Gastroesophageal sphincter (tissue), 3 donors: ENCODE measurements around the gene RRAD.

Experiments used
- EP300 ChIP-seq: sonication (generic); formaldehyde crosslinking; IDR thresholded peaks from one replicate; pipeline ENCODE4 v1.6.1; 2017; ENCODE audit warnings: antibody characterized with exemption, mild to moderate bottlenecking
- POLR2A ChIP-seq, 2 donors: fragments of 450-650 bp; IDR thresholded peaks; one replicate each; pipeline ENCODE4 v1.6.1; 2017; ENCODE audit warnings: antibody characterized with exemption in 2 of 2, mild to moderate bottlenecking in 2 of 2, moderate library complexity in 1 of 2
- POLR2AphosphoS5 ChIP-seq: sonication (generic); formaldehyde crosslinking; IDR thresholded peaks from one replicate; pipeline ENCODE4 v1.6.1; 2017; ENCODE audit warnings: antibody characterized with exemption
- TF ChIP-seq, protein P1 (sequence below), 4 experiments: fragments of 200-600 bp in 2 of 4; fragments of 450-650 bp in 2 of 4; sonication (generic) in 1 of 4; IDR thresholded peaks; one replicate each; pipeline ENCODE4 v1.5.1; 2017 to 2019; ENCODE audit warnings: antibody characterized with exemption in 4 of 4, mild to moderate bottlenecking in 2 of 4, moderate library complexity in 2 of 4

DNA sequence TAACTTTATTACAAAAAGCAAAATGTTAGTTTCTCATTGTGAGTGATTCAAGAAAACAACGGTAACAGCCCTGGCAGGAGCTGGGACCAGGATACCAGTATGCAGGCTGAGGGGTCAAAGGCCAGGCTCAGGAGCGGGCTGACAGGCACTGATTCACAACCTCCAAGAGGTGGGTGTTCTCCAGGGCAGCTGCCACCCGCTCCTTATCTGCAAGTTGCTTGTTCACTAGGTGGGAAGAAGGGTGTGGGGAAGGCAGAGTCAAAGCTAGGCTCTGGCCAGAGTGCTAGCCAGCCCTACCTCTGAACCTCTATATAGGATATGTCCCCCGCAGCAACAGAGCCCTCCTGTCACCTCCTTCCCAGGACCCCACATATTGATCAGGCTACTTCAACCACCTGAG lies 6.7 kb upstream of the RRAD start:
- TF ChIP-seq, protein P1, sequence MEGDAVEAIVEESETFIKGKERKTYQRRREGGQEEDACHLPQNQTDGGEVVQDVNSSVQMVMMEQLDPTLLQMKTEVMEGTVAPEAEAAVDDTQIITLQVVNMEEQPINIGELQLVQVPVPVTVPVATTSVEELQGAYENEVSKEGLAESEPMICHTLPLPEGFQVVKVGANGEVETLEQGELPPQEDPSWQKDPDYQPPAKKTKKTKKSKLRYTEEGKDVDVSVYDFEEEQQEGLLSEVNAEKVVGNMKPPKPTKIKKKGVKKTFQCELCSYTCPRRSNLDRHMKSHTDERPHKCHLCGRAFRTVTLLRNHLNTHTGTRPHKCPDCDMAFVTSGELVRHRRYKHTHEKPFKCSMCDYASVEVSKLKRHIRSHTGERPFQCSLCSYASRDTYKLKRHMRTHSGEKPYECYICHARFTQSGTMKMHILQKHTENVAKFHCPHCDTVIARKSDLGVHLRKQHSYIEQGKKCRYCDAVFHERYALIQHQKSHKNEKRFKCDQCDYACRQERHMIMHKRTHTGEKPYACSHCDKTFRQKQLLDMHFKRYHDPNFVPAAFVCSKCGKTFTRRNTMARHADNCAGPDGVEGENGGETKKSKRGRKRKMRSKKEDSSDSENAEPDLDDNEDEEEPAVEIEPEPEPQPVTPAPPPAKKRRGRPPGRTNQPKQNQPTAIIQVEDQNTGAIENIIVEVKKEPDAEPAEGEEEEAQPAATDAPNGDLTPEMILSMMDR (IDR thresholded peaks at IDR 0.05) = no peak
- TF ChIP-seq POLR2A (IDR thresholded peaks at IDR 0.05) (no peak), POLR2AphosphoS5 (no peak), EP300 (no peak)
